GM19025 (cell line): Measurements from ENCODE around the gene CYP4A22.
"Not testable (repeated sequence)": the region's sequence is repeated elsewhere in the genome, so short reads cannot be mapped to it uniquely, and the experiment has no call there.

ENCODE experiments used
- ATAC-seq: cut with Tn5 transposase; IDR thresholded peaks from one replicate; pipeline ENCODE4 v1.9.1; 2021; ENCODE audit warnings: mild to moderate bottlenecking, low read depth, moderate library complexity; ENCODE audit not compliant: unreplicated experiment

CYP4A22 gene

DNA sequence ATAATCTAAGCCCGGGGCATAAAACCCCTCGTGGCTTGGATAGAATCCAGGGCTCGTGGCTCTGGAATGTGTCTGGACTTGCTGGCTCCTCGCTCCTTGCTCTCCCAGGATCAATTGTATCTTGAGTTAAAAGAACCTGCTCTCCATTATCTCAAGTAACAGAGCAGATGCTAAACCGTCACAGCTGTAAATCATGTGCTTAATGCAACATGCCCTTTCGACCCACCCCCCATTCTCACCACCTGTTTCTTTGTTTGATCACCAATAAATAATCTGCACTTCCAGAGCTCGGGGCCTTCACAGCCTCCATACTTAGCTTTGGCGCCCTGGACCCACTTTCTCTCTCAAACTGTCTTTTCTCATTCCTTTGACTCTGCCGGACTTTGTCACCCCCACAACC, 11.9 kb downstream of the CYP4A22 start:
- not testable (repeated sequence) for ATAC-seq

DNA sequence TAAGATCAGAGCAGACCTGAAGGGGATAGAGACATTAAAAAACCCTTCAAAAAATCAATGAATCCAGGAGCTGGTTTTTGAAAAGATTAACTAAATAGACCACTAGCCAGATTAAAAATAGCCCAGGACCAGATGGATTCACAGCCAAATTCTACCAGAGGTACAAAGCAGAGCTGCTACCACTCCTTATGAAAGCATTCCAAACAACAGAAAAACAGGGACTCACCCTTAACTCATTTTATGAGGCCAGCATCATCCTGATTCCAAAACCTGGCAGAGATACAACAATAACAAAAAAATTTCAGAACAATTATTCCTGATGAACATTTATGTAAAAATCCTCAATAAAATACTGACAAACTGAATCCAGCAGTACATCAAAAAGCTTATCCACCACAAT, 19.2 kb downstream of the CYP4A22 start:
- not testable (repeated sequence) for ATAC-seq

GRCh38 chr1:47157957-47158356, 20.7 kb downstream of the CYP4A22 start:
- not testable (repeated sequence) for ATAC-seq

GRCh38 chr1:47160716-47161115, 23.5 kb downstream of the CYP4A22 start:
- ATAC-seq, result no peak

- no peak for ATAC-seq
Observed at GRCh38 chr1:47161298-47162040, 24.2 kb downstream of the CYP4A22 start.

- ATAC-seq, result no peak
Observed at GRCh38 chr1:47164552-47164951, 27.3 kb downstream of the CYP4A22 start.

DNA sequence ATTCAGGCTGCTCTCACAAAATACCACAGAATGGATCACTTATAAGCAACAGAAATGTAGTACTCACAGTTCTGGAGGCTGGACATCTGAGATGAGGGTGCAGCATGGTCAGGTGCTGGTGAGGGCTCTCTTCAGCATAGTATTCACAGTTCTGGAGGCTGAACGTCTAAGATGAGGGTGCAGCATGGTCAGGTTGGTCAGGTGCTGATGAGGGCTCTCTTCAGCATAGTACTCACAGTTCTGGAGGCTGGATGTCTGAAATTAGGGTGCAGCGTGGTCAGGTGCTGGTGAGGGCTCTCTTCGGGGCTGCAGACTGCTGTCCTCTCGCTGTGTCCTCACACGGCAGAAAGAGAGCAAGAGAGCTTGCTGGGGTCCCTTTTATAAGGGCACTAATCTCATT, 35.5 kb downstream of the CYP4A22 start:
- ATAC-seq, result no peak

DNA sequence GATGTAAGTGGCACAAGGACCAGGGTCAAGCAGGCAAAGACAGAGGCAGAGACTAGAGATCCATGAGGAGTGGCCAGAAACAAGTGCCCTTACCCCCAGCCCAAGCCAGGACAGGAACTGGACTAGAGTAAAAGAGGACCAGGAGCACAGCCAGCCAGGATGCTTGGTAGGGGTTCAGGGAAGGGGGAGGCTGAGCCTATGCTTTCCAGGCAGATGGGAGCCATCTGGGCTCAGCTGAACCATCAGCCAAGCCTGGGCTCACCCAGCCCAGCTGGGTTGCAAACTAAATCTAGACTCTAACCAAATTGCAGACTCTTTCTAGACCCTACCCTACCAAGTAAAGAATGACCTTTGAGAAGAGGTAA, 37.4 kb downstream of the CYP4A22 start:
- ATAC-seq, result no peak

GRCh38 chr1:47175227-47175934, 38.1 kb downstream of the CYP4A22 start:
- no peak for ATAC-seq

DNA sequence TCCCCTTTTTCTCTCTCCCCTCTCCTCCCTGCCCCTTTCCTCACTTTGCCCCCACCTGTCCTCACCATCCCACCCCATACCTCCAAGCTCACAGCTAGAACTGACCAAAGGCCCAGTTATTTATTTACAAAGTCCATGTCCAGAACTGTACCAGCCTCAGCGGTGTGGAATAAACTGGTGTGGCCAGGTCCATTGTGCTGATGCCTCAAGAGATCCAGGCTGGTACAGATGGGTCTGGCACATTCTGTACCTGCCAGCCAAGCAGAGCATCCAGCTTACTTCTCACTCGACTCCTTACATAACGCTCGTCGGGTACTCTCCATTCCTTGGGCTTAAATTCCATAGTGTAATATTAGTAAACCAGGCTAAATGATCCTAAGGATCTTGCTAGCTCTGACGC, 40.8 kb downstream of the CYP4A22 start:
- ATAC-seq, result no peak

GRCh38 chr1:47178654-47179016, 41.4 kb downstream of the CYP4A22 start:
- no peak for ATAC-seq

- peak; percentile 79 for ATAC-seq
Observed at GRCh38 chr1:47179017-47179987, 42.1 kb downstream of the CYP4A22 start.

DNA sequence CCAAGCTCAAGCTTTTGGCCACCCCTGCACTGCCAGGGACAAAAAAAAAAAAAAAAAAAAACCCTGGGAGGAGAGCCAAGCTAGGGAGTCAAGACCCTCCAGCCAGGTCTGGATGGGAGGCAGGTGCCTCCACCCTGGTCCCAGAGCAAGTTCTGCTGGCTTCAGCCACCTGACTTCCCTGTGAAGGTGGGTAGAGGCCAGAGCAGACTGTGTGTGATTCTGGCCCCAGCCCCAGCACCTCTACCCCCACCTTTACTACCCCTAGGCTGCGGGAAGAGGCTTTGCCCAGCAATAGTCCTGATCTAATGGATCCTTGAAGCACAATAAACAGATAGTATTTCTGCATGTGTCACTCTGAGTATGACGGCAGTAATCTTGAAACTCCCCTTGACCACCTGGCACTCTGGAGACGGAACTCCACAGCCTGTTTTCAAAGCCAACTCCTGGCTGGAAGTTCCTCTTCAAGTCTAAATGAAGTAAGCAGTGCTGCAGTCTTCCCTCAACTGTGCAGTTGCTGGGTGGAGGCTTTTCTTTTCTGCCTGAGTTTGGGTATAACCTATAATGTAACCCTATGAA, 42.8 kb downstream of the CYP4A22 start:
- no peak for ATAC-seq

DNA sequence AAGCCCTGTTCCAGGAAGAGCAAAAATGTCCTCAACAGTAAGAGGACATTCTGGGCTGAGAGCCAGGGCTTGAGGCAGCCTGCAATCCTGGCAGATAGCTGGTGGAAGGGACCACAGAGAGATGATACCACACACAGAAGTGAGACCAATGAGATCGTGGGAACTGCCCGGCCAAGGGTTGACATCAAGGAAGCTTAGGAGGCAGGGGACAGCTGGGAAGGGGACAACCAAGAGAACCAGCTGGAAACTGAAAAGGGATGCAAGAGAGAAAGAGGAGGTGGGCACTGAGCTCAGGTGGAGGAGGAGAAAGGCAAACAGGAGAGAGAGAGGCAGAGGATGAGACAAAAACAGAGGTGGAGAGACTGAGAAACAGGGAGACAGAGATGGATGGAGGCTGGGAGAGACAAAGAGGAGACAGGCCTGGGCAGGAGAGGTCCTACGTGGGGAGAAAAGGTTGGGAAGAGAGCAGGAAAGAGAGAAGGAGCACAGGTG, 43.4 kb downstream of the CYP4A22 start:
- no peak for ATAC-seq

DNA sequence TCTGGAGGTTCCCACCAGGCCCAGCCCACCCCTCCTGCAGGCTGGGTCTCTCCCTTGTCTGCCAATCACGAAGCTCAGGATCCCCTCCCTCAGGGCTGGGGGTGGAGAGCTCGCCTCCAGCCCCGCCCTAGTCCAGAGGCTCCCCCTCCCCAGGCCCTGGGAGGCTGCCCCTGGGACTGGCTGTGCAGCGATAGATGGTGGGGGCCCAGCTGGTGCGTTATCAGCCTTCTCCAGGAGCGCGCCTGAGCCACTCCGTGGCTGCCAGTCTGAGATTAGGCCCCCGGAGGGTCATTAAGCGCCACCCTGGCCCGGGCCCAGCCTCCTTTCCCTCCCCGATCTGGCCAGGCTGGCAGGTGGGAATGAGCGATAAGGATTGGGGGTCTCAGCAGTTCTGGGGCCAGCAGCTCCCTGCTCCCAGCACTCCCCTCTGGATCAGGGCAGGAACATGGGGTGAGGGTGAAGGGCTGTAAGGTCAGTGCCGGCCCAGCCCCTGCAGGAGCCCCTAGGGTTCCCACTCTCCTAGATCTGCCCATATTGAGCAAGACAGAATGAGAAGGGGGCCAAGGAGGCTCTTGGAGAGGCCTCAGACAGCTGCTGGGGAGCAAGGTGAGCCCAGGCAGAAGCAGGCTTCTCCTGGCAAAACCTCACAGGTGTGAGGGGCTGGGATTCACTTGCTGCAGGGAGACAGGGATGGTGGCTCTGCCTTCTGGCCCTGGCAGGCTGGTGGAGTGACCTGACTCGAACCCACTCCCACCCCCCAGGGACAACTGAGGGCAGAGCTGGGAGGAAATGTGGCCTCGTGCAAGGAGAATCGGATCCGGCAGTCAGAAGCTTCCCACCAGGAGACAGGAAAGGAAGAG, 44.1 kb downstream of the CYP4A22 start:
- no peak for ATAC-seq

DNA sequence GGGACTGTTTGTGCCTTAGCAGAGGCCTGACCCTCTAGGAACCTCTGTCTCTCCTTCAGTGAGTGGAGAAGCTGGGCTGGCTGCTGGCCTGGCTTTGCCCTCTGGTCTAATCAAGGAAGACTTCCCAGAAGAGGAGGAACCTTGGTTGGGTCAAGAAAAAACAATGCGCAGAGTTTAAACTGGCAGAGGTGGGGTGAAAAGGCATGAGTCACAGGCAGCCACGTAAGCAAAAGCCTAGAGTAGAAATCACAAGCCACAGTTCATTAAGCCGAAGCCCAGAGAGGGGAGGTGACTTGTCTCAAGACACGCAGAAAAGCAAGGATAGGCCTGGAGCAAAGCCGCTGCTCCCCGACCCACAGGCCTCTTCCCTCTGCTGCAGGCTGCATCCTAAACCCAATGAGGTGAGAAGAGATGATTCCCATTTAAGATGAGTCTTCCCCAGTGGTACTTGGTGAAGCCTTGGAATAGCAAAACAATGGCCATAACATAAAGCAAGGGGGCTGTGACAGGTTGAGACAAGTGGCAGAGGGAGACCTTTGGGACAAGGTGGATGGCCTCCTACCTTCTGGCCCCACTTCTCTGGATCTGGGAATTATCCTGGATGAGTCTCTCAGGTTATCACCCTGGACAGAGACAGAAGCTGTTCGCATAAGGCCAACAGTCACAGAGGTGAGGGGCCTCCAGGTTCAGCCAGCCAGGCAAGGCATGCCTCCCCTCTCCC, 44.9 kb downstream of the CYP4A22 start:
- no peak for ATAC-seq

DNA sequence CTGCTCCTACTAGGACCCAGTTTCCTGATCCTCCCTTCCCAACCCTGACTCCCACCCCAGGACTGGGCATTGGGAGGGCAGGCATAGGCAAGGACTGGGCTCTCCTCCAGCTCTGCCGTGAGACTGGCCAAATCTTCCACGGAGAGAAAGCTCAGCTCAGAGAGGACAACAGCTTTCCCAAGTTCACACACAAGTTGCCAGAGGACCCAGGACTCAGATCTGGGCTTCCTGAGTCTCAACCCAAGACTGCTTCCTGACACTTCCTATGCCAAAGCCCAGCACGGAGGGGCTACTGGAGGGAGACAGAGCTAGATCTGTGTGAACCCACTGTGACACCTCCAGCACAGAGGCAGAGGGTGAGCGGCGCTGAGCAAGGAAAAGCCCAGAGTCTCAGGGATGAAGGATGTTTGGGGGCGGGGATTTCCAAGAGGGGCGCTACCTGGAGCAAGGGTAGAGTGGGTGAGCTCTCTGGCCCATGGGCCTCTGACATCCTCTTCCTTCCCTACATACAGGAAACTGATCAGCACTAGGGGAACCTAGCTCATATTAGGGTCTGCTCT, 45.5 kb downstream of the CYP4A22 start:
- ATAC-seq, result no peak

DNA sequence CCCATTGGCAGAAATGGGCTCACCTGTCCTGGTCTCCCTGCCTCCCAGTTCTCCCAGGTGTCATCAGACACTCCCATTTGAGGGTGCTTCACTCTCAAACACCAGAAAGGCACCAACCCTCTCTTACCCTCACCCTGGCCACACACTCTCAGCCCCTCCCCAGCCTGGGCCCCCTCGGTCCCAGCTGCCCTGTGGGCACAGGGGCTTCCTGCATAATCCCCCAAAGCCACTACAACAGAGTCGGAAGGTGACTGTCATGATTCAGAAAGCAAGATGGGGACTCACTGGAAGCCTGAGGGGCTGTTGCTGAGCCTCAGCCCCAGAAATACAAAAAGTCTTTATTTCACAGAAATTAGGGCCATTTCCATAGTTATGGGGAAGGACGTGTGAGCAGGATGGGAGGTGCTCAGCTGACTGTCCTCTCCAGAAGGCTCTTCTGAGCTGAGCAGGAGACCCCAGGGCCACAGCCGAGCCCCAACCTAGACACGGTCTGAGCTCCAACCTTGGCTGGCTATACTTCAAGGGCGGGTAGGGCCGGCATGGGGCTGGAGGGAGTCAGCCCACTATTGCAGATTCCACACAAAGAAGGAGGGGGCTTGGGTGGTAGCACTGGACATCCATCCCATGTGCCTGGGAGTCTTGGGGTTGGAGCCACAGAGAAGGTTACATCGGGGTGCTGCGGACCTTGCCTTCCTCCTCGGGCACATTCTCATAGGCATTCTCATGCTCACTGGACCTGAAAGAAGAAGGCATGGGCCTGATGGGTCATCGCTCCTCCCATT, 46.3 kb downstream of the CYP4A22 start:
- ATAC-seq, result no peak
